GM18873 (cell line): Measurements from ENCODE around the gene ANKRD63.

Experiments used
- ATAC-seq: cut with Tn5 transposase; IDR thresholded peaks from one replicate; pipeline ENCODE4 v1.9.1; 2021; ENCODE audit warnings: mild to moderate bottlenecking, moderate library complexity, moderate number of reproducible peaks; ENCODE audit not compliant: unreplicated experiment, low FRiP score

ANKRD63 gene

GRCh38 chr15:40313531-40314398 lies 30.9 kb upstream of the ANKRD63 start:
- ATAC-seq, result no peak

DNA sequence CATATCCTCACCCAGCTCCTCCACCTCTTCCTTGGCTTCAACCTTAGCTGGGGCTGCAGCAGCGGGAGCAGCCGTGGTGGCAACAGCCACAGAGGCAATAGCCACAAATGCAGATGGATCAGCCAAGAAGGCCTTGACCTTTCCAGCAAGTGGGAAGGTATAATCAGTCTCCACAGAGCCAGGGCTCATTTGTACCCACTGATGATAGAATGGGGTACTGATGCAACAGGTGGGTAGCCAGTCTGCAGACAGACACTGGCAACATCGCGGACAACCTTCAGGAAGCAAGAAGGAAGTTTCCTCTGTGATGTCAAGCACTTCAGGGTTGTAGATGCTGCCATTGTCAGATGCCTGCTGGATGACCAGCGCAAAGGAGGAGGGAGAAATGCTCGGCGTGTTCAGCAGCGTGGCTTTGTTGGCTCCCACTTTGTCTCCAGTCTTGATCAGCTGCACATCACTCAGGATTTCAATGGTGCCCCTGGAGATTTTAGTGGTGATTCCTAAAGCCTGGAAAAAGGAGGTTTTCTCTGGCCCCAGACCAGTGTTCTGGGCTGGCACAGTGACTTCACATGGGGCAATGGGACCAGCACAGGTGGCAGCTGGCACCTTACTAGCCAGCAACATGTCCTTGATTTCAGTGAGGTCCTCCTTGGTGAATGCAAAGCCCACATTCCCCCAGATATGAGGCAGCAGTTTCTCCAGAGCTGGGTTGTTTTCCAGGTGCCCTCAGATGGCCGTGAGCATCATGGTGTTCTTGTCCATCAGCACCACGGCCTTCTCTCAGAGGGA lies 29.7 kb upstream of the ANKRD63 start:
- ATAC-seq, result no peak

DNA sequence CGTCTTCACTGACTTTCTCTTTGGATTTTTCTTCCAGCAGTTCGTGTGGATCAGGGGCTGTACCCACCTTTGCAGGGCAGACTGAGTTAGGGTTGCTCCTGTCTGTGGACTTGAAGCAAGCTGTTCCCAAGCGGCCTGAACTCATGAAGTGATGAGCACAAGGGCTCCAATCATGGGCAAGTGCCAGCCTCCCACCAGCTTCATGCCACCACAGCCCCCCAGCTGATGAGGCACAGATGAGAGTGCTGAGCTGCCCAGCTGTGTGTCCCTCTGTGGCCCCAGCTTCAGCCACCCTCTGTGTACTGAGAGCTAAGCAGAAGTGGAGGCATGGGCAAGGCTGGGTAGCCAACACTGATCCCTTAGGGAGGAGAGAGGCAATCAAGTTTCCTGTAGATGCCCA lies 28.1 kb upstream of the ANKRD63 start:
- ATAC-seq, result no peak

DNA sequence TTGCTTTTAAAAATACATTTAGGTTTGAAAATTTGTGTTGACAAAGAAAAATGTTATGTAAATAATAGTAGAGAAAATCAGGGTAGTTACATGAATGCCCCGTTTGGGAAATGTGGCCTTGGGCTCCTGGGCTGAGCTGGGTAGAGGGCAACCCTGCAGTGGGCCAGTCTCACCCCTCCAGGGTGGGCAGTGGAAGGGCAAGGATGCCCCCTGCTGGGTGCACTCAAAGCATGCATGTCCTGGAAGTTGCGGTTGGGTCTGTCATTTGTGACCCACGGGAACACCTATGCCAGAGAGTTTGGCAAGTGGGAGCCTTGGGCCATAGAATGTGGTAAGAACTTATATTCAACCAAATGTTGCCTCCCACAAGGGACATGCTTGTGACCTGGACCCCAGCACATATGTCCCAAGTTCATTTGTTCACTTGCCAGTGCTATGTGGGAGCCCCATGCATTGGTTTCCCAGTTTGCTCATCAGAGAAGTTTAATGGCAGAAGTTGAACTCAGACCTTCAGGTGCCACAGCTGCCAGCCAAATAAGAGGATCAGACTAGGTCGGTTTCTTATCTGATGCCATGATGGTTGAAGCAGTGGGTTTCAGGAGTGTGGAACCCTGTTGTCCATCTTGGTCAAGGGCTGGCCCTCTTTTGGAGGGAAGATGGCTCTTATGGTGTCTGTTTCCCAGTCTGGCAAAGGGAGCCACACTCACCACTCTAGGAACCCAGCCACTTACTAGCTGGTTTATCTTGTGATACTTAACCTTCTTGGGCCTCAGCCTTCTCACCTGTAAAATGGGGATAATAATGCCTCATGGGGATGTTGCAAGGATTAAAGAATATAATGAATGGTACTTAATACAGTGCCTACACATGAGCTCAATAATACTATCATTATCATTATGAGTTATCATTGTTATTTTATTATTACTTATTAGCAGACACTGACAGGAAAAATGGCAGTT lies 27.4 kb upstream of the ANKRD63 start:
- no peak for ATAC-seq

GRCh38 chr15:40309344-40309862 lies 26.5 kb upstream of the ANKRD63 start:
- no peak for ATAC-seq

GRCh38 chr15:40307421-40308211 lies 24.8 kb upstream of the ANKRD63 start, which contains the start of gene PLCB2:
Gene PLCB2 (minus strand): TSS chr15:40307935. CDS start chr15:40307672, 263 bp downstream.
- no peak for ATAC-seq

DNA sequence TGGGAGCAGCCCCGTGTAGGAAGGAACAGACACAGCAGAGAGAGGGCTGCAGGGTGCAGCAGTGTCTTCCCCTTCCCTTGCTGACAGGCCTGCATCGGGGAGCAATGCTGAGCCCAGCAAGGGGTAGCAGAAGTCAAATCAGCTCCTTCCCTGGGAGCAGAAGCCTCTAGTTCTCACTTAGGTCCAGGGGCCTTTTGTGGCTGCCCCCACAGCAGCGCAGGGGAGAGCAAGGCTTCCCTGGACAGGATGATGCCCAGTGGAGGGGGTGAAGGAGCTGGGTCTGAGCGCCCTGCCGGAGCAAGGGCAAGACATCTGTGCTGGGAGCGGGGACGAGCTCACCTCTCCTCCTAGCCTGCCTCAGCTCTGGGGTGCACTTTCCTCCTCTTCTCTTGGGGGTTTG lies 24.0 kb upstream of the ANKRD63 start:
- no peak for ATAC-seq

GRCh38 chr15:40306371-40306770 lies 23.5 kb upstream of the ANKRD63 start:
- no peak for ATAC-seq

DNA sequence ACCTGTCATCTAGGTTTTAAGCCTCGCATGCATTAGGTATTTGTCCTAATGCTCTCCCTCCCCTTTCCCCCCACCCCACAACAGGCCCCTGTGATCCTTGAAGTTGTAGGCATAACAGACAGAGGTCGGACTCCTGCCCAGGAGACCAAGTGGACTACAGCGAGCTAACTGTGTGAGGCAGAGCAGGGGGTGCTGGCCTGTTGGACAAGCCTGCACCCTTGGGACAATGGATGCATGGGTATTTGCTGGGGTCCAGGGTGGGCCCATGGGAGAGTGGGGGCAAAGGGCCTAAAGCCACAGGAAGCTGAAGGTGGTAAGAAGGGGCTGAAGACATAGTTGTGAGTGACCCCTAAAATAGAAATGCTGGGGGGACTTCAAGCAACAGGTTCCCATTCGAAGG lies 22.4 kb upstream of the ANKRD63 start:
- no peak for ATAC-seq

- no peak for ATAC-seq
Measured at GRCh38 chr15:40303576-40303975, 20.7 kb upstream of the ANKRD63 start.

DNA sequence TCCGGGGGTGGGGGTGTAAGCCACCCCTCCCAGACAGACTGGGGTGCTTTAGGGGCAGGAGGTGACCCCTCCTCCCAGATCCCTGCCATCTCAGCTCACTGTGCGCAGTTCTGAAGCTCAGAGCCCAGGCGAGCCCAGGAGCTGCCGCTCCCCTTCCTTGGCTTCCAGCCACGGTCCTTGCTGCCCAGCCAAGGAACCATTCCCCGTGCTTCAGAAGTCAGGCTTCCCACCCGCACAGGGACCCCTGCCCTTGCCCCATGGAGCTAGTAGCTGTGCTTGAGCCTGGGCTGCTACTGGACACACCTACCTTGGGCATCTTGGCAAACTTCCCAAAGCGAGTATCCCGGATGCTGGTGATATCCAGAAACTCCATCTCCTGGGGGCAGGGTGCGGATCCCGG lies 20.1 kb upstream of the ANKRD63 start:
- no peak for ATAC-seq

GRCh38 chr15:40302288-40302886 lies 19.5 kb upstream of the ANKRD63 start:
- ATAC-seq, result no peak

- ATAC-seq, result no peak
Measured at GRCh38 chr15:40301467-40302179, 18.8 kb upstream of the ANKRD63 start.

DNA sequence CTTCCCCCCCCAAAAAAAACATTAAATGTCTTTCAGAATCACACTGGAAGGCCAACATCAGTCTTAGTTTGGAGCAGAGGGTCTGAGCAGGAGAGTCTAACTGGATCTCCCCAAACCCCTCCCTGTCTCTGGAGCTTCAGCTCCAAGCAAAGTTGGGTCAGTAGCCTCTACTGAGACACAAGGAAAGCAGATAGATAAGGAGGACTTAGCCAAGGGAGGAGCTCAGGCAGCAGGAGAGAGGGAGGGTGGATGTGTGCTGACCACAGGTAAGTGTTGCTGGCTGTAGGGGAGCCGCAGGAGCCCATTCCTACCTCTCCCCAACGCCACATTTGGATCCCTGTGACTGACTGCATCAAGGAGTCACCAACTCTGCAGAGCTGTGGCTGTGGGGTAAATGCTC lies 17.9 kb upstream of the ANKRD63 start:
- ATAC-seq, result no peak

DNA sequence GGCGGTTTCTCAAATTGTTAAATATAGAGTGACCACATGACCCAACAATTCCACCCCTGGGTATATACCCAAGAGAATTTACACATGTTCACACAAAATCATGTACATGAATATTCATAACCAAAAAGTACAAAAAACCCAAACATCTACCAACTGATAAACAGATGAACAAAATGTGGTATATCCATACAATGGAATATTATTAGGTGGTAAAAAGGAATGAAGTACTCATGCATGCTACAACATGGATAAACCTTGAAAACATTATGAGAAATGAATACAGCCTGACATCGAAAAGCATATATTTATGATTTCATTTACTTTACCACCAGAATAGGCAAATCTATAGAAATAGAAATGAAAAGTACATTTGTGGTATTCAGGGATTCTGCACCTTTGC lies 17.5 kb upstream of the ANKRD63 start:
- ATAC-seq, result no peak

DNA sequence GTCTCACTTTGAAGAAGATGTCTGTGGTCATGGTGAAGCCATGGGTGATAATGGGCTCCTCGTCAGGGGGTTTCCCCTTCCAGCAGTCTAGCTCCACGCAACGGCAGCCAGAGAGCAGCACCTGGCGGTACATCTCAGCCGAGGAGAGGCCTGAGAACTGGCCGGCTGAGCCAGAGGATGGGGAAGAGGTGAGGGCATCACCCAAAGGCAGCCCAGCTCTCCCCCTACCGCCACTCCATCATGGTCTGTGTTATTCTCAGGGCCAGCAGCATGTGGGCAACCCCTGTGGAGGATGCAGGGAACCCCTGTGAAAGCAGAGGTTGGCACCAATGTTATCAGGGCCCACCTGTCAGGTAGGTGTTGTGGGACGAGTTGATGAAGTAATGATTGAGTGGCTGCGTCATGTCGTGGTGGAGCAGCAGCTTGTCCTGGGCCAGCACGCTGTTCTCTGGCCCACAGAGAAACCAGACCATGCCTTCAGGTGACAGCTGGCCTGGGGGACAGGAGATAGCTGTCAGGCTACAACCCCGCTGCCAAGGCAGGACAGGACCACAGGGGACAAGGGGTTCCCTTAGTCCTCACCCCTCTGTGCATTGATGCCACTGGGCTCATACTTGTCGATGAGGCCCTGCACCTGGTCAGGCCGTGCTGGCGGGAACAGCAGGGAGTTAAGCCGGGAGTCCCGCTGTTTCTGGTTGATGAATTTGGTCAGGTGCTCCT lies 15.5 kb upstream of the ANKRD63 start:
- ATAC-seq, result no peak

GRCh38 chr15:40297356-40297755 lies 14.5 kb upstream of the ANKRD63 start:
- ATAC-seq, result no peak
